ENCODE measurements around the gene IGLL1. TPM values are rescaled to one million over a fixed set of nuclear protein-coding genes. Genes with fewer than 3 reads are reported as not detected.
A peak's percentile ranks its signal among the peaks of the same experiment; 100 is the strongest.

IGLL1 gene
- total RNA-seq, 2 experiments from 2014 or later, result not detected

DNA sequence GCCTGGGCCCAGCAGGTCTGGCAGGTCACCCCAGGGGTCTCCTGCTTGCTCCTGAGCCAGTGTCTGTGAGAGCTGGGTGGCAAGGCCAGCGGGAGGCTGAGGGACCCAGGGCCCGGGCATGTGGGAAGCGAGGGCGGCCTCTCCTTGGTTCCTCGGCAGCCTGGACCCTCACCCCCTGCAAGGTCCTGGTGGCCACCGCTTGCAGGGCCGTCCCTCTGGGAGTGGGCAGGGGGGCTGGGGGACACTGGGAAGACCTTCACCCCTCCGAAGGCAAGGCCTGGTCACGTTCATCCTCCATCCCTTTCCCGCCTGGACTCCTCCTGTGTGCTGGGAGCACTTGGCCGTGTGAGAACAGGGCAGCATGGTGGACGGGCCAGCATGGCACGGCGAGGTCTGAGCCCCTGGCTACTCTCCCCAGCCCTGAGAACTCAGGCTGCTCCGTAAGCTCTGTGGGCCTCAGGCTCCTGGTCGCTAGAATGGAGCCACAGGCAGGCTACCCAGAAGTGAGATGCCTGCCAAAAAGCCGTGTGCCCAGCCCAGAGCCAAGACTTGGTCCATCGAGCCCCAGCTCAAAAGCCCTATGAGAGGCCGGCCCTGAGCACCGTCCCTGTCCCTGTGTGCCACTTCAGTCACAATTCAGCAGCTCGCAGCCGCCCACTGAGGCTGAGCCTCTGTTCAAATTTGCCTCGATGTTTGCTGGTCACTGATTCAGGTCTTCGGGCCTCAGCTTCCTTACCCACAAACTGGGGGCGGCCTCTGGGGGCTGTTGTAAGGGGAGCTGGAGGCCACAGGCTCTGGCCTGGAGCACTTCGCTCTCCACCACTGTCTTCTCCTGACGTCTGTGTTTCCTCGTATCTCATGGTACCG, 45.0 kb downstream of the IGLL1 start:
- H3K4me1 Mint-ChIP-seq (ENCODE audit: low read depth), result peaks cover 8% of the 10 kb centered on the region
- H3K36me3 Mint-ChIP-seq (ENCODE audit: low read depth), result no peaks in the 10 kb centered on the region
- peaks cover 9% of the 10 kb centered on the region for H3K27me3 Mint-ChIP-seq (ENCODE audit: low read depth)
- DNase-seq (no peak), ATAC-seq (no peak)
- CTCF ChIA-PET, result no interaction called here
- H3K4me3 Mint-ChIP-seq, result no peak overlapping the region
- no peak overlapping the region for H3K27ac Mint-ChIP-seq
- POLR2A ChIA-PET, result no interaction called here
- no peaks in the 10 kb centered on the region for H3K9me3 Mint-ChIP-seq (ENCODE audit: insufficient read depth)

- ATAC-seq (no peak), DNase-seq (no peak)
- peaks cover 9% of the 10 kb centered on the region for H3K27me3 Mint-ChIP-seq (ENCODE audit: low read depth)
- no peaks in the 10 kb centered on the region for H3K9me3 Mint-ChIP-seq (ENCODE audit: insufficient read depth)
- no peak overlapping the region for H3K27ac Mint-ChIP-seq
- H3K4me3 Mint-ChIP-seq, result no peak overlapping the region
- H3K36me3 Mint-ChIP-seq (ENCODE audit: low read depth), result no peaks in the 10 kb centered on the region
- POLR2A ChIA-PET, result no interaction called here
- CTCF ChIA-PET, result no interaction called here
- peaks cover 5% of the 10 kb centered on the region for H3K4me1 Mint-ChIP-seq (ENCODE audit: low read depth)
Observed at GRCh38 chr22:23534201-23534850, 45.8 kb downstream of the IGLL1 start.

DNA sequence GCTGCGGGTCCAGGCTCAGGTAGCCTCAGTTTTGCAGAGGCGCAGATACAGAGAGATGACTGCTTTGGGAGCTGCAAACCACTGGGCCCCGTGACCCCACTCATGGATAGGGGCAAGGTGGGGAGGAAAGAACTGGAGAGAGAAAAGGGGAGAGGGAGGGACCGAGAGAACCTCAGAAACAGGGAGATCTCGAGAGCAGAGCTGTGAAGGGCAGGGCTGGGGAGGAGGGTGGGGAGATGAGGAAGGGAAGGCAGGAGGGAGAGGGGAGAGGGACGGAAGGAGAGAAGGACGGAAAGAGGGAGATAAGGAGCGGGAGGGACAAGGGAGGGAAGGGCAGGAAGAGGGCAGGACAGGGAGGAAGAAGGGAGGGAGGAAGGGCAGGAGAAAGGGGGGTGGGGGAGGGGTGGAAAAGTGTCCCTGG, 46.3 kb downstream of the IGLL1 start:
- DNase-seq (no peak), ATAC-seq (no peak)
- no peak overlapping the region for H3K27ac Mint-ChIP-seq
- CTCF ChIA-PET, result no interaction called here
- H3K4me1 Mint-ChIP-seq (ENCODE audit: low read depth), result no peaks in the 10 kb centered on the region
- no peak overlapping the region for H3K4me3 Mint-ChIP-seq
- H3K27me3 Mint-ChIP-seq (ENCODE audit: low read depth), result peaks cover 9% of the 10 kb centered on the region
- no peaks in the 10 kb centered on the region for H3K36me3 Mint-ChIP-seq (ENCODE audit: low read depth)
- POLR2A ChIA-PET, result no interaction called here
- no peaks in the 10 kb centered on the region for H3K9me3 Mint-ChIP-seq (ENCODE audit: insufficient read depth)

DNA sequence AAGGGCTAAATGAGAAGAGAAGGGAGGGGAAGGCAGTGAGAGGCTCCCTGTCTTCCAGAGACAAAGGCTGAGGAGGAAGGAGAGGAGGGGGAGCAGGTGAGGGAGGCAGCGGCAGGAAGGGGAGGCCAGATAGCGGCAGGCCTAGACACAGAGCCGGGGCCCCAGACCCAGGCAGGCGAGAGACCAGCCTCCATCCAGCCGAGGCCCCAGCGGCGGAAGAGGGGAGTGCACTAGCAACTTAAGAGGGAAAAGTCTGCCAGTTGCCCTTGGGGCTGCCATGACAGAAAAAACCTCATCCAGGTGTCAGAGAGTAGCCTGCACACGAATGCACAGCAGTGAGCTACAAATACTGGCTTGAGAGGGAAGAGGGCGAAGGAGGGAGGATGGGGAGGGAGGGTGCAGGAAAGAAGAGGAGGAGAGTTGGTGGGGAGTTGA, 46.7 kb downstream of the IGLL1 start:
- POLR2A ChIA-PET, result no interaction called here
- CTCF ChIA-PET, result no interaction called here
- H3K4me1 Mint-ChIP-seq (ENCODE audit: low read depth), result no peaks in the 10 kb centered on the region
- H3K27ac Mint-ChIP-seq, result no peak overlapping the region
- H3K36me3 Mint-ChIP-seq (ENCODE audit: low read depth), result no peaks in the 10 kb centered on the region
- H3K9me3 Mint-ChIP-seq (ENCODE audit: insufficient read depth), result no peaks in the 10 kb centered on the region
- ATAC-seq (peak; percentile 77), DNase-seq (peak; percentile 52)
- H3K4me3 Mint-ChIP-seq, result no peak overlapping the region
- peaks cover 6% of the 10 kb centered on the region for H3K27me3 Mint-ChIP-seq (ENCODE audit: low read depth)

- Mint-ChIP-seq H3K4me3 (no peak overlapping the region), H3K9me3 (ENCODE audit: insufficient read depth) (no peaks in the 10 kb centered on the region), H3K4me1 (ENCODE audit: low read depth) (no peaks in the 10 kb centered on the region), H3K27ac (no peak overlapping the region), H3K27me3 (ENCODE audit: low read depth) (peaks cover 4% of the 10 kb centered on the region), H3K36me3 (ENCODE audit: low read depth) (no peaks in the 10 kb centered on the region)
- POLR2A ChIA-PET, result no interaction called here
- ATAC-seq, result no peak
- DNase-seq, result no peak
- CTCF ChIA-PET, result no interaction called here
Observed at GRCh38 chr22:23532731-23533130, 47.4 kb downstream of the IGLL1 start.

DNA sequence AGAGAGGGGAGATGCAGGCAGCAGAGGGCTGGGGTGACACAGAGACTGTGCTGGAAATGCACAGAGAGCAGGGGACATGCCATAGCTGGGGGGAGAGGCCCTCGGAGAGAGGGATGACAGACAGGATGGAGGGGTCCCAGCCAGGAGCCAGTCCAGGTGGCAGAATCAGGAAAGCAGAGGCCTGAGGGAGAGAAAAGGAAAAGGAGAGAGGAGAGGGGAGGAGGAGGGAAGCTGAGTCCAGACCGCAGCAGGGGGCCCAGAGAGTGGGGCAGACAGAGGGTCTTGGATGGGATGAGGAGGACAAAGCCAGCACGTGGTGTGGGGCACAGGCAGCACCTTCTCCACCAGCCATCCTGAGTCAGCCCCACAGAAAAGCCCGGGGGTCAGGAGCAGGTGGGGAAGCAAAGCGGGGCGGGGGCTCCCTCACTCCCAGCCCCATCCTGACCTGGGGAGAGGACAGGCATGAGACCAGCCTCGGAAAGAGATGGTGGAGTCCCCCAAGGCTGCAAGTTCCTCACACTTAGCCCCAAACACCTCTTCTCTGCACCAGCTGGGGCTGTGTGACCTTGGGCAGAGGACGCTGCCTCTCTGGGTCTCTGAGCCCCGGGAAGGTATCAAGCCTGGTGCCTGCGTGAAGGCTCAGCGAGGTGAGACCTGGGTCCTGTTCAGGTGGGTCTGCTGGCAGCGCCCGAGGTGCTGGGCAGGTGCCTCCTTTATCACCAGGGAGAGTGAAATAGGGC, 48.0 kb downstream of the IGLL1 start:
- H3K4me3 Mint-ChIP-seq, result no peak overlapping the region
- H3K4me1 Mint-ChIP-seq (ENCODE audit: low read depth), result no peaks in the 10 kb centered on the region
- ChIA-PET POLR2A (no interaction called here), CTCF (no interaction called here)
- ATAC-seq (peak; percentile 23), DNase-seq (no peak)
- H3K36me3 Mint-ChIP-seq (ENCODE audit: low read depth), result no peaks in the 10 kb centered on the region
- no peak overlapping the region for H3K27ac Mint-ChIP-seq
- H3K27me3 Mint-ChIP-seq (ENCODE audit: low read depth), result peaks cover 4% of the 10 kb centered on the region
- H3K9me3 Mint-ChIP-seq (ENCODE audit: insufficient read depth), result no peaks in the 10 kb centered on the region

DNA sequence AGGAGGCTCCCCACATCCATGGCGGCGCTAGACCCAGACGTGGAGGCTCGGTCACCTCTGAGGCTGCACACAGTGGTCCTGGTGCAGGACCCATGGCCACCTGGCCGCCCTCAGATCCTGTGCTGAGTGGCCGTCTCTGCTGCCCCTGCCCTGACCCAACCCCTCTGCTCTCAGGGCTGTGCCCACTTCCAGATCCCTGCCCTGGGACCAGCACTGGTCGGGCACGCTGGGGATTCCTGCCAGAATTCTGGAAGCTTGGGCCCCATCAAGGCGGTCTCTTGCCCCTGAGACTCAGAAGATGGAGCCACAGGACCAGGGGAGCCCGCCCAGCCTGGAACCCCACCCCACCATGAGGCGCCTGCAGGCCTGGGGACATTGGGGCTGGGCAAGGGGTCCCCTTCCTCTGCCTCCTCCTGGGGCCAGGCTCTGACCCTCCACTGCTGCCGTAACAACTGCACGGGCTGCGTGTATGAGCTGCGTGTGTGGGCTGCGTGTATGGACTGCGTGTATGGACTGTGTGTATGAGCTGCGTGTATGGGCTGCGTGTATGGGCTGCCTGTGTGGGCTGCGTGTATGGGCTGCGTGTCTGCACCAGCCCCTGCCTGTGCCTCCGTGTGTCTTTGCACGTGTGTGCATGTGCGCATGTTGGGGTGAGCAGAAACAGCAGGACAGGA, 48.7 kb downstream of the IGLL1 start:
- ChIA-PET CTCF (no interaction called here), POLR2A (no interaction called here)
- DNase-seq, result no peak
- H3K4me3 Mint-ChIP-seq, result no peak overlapping the region
- no peak for ATAC-seq
- H3K27me3 Mint-ChIP-seq (ENCODE audit: low read depth), result peaks cover 4% of the 10 kb centered on the region
- H3K36me3 Mint-ChIP-seq (ENCODE audit: low read depth), result no peaks in the 10 kb centered on the region
- H3K4me1 Mint-ChIP-seq (ENCODE audit: low read depth), result no peaks in the 10 kb centered on the region
- H3K27ac Mint-ChIP-seq, result no peak overlapping the region
- H3K9me3 Mint-ChIP-seq (ENCODE audit: insufficient read depth), result no peaks in the 10 kb centered on the region

DNA sequence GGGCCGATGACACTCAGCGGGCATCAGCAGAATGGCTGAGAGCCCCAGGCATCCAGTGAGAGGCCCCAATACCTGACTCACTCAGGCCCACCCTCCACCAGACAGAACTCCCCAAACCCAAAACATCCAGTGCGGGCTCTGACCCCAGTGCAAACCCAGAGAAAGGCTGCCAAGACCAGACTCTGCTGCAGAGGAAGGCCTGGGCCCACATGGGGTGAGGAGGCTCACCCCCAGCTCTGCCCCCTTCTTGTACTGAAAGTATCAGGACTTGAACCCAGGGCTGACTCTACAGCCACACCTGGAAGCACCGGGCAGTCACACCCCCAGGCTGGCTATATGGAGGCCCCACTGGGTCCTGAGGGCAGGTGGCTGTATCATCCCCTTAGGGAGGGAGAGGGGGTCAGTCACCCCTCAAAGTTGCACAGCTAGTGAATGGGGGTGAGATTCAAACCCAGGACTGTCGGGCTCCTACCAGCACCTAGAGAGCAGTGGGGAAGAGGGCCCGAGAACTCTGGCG, 49.3 kb downstream of the IGLL1 start:
- no peaks in the 10 kb centered on the region for H3K36me3 Mint-ChIP-seq (ENCODE audit: low read depth)
- H3K27ac Mint-ChIP-seq, result no peak overlapping the region
- ChIA-PET POLR2A (no interaction called here), CTCF (no interaction called here)
- DNase-seq, result no peak
- peaks cover 4% of the 10 kb centered on the region for H3K27me3 Mint-ChIP-seq (ENCODE audit: low read depth)
- no peaks in the 10 kb centered on the region for H3K9me3 Mint-ChIP-seq (ENCODE audit: insufficient read depth)
- ATAC-seq, result no peak
- no peaks in the 10 kb centered on the region for H3K4me1 Mint-ChIP-seq (ENCODE audit: low read depth)
- H3K4me3 Mint-ChIP-seq, result no peak overlapping the region

DNA sequence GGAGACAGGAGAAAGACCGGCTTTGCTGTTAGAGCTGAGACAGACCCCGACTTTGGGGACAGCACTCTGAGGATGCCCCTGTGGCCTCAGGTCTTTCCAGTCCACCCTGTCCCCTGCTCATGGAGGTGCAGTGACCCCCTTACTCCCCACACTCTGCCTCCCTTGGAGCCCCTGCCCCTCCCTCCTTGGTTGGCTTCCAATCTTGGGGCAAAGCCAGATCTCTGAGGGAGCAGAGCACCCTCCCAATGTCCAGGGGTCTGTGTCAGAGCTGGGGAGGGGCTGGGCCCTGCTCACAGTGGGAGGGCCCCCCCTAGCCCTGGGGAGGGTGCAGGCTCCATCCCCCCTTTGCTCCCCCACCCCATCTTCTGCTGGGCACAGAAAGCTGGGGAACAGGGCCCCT, 50.0 kb downstream of the IGLL1 start:
- Mint-ChIP-seq H3K4me3 (no peak overlapping the region), H3K9me3 (ENCODE audit: insufficient read depth) (no peaks in the 10 kb centered on the region), H3K36me3 (ENCODE audit: low read depth) (no peaks in the 10 kb centered on the region), H3K27ac (no peak overlapping the region), H3K27me3 (ENCODE audit: low read depth) (peaks cover 7% of the 10 kb centered on the region), H3K4me1 (ENCODE audit: low read depth) (no peaks in the 10 kb centered on the region)
- ChIA-PET POLR2A (no interaction called here), CTCF (no interaction called here)
- ATAC-seq, result no peak
- DNase-seq, result no peak

GRCh38 chr22:23529166-23530103, 50.7 kb downstream of the IGLL1 start:
- no peak for ATAC-seq
- Mint-ChIP-seq H3K27me3 (ENCODE audit: low read depth) (peaks cover 7% of the 10 kb centered on the region), H3K9me3 (ENCODE audit: insufficient read depth) (no peaks in the 10 kb centered on the region), H3K27ac (no peak overlapping the region), H3K36me3 (ENCODE audit: low read depth) (no peaks in the 10 kb centered on the region), H3K4me3 (no peak overlapping the region), H3K4me1 (ENCODE audit: low read depth) (no peaks in the 10 kb centered on the region)
- CTCF ChIA-PET, result no interaction called here
- POLR2A ChIA-PET, result no interaction called here
- no peak for DNase-seq
